GM19239 (cell line): ENCODE measurements around the gene ZNRF3.
"Not testable (repeated sequence)": the region's sequence is repeated elsewhere in the genome, so short reads cannot be mapped to it uniquely, and the experiment has no call there.

Source experiments
- DNase-seq: peaks from one replicate; pipeline ENCODE4 v3.0.0; 2011; ENCODE audit warnings: low spot score; ENCODE audit not compliant: insufficient read length
- FAIRE-seq: peaks from 2 replicates; lab custom pipeline; 2011; peaks lifted over from hg19 to GRCh38; lab: Jason Lieb, UNC

The ZNRF3 gene

GRCh38 chr22:28927630-28928029 lies 44.3 kb downstream of the ZNRF3 start:
- DNase-seq, result no peak
- no peak for FAIRE-seq

GRCh38 chr22:28929197-28929596 lies 45.8 kb downstream of the ZNRF3 start:
- DNase-seq, result no peak
- FAIRE-seq, result no peak

- no peak for FAIRE-seq
- no peak for DNase-seq
Observed at GRCh38 chr22:28930357-28931007, 47.1 kb downstream of the ZNRF3 start.

- FAIRE-seq, result no peak
Observed at GRCh38 chr22:28931844-28932567, 48.6 kb downstream of the ZNRF3 start.

DNA sequence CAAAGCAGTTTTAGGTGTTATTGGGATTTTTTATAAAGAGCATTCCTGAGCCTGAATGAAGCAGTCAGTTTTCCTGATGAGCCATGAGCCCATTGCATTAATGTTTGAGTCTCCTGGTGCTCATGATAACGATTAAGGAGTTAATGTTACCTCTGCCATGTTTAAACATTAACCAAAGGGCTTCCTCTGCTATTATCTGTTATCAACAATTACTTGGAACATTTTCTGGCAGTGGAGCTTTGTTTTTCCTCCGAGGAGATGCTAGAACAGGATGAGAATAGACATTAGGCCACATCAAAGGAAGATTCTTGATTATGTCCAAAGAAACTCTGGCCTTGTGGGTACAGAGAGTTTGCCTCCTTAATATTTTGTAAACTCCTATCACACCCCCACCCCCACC lies 49.9 kb downstream of the ZNRF3 start:
- DNase-seq, result no peak
- FAIRE-seq, result no peak

More at GRCh38 chr22:28931844-28932567, 48.6 kb downstream of the ZNRF3 start:
- DNase-seq, result no peak

- no peak for DNase-seq
- FAIRE-seq, result no peak
Observed at GRCh38 chr22:28934026-28934425, 50.7 kb downstream of the ZNRF3 start.

DNA sequence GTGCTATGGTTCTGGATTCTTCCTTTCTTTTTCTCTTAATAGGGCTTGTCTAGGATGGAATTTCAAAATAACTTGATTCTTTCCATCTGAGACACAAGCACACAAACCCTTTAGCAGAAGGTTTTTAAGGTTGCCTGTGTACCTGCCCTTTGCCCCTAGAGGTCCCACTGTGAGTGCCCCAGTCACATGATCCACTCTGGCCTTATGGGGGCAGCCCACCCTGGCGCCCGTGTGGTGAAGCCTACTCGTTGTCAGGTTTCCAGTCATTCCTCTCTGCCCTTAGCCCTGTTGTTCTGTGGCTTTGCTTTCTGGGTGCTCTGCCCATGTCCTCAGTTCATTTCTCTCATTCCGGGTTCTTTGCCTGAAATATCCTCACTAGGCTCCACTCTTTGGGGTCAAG lies 51.8 kb downstream of the ZNRF3 start:
- DNase-seq, result no peak
- FAIRE-seq, result no peak

DNA sequence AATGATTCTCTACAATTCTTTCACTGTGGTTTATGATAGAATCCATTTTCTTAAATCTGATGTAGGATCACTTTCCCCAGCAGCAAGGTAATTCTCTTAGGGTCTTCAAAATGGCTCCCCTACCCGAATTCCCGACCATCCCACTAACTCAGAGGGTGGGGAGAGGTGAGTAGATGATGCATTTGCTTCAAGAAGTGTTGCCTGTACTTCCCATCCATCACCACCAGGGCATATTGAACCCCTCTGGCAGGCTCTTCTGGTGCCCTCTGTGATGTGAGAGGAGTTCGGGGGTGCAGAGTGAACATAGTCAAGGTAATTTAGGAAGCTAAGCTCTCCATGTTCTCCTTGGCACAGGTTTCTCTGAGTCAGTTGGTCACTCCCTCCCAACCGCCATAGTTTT lies 52.3 kb downstream of the ZNRF3 start:
- DNase-seq (no peak), FAIRE-seq (no peak)

DNA sequence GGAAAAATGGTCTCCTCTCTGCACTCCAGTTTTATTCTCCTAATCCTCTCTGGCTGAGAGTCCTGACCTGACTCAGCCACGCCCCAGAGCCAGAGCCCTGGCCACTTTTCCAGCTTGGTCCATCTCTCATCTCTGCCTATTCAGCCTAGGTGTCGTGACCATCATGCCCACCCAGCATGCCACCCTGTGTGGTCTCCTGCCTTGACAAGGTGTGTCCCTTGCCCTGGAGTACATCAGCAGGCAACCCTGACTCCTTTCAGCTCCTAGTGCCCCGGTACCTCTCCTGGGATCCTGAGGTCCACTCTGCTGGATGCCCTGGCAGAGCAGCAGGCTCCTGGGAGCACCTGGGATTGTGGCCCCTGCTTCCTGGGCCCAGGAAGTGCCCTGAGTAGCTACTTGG lies 52.8 kb downstream of the ZNRF3 start:
- FAIRE-seq (no peak), DNase-seq (no peak)

GRCh38 chr22:28937206-28938025 lies 54.0 kb downstream of the ZNRF3 start:
- DNase-seq, result no peak
- no peak for FAIRE-seq

- FAIRE-seq (no peak), DNase-seq (no peak)
Observed at GRCh38 chr22:28938286-28938833, 55.0 kb downstream of the ZNRF3 start.

GRCh38 chr22:28939394-28939793 lies 56.0 kb downstream of the ZNRF3 start:
- DNase-seq (no peak), FAIRE-seq (no peak)

GRCh38 chr22:28939932-28940331 lies 56.6 kb downstream of the ZNRF3 start:
- DNase-seq (no peak), FAIRE-seq (no peak)

GRCh38 chr22:28940441-28940840 lies 57.1 kb downstream of the ZNRF3 start:
- FAIRE-seq, result no peak
- no peak for DNase-seq

DNA sequence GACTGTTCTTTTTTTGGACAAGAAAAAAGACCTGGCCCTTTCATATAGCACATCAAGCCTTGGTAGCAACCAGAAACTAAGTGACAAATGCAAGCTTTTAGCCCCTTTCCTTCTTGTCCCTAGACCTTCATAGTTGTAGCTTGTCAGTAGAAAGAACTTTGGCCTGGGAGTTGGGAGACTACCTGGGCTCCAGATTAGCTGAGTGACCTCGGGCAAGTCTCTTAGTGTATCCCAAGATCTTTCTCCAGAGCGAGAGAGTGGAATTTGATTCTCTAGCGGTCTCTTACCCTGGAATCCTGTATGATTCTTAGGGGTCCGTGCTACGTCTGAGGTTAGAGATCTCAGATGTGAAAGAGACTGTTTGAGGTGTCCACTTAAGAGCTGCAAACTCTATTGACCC lies 59.0 kb downstream of the ZNRF3 start:
- FAIRE-seq, result no peak
- DNase-seq, result no peak

- FAIRE-seq (no peak), DNase-seq (no peak)
Observed at GRCh38 chr22:28942801-28943500, 59.6 kb downstream of the ZNRF3 start.

DNA sequence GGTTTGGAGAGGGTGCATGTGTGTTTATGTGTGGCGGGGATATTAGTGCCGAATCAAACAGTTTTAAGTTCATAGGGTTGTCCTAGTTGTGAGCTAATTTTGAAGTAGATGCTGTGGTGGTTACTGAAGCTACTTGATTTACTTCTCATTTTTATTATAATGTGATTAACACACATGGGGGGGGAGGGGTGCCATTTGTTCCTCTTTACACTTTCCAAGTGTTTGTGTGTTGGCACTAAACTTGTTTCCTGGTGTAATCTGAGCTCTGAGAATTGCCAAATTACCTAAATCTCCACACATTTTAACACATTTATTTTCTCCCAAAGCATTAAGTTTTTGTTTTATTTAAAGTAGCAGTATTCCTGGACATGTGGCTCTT lies 60.1 kb downstream of the ZNRF3 start:
- DNase-seq (no peak), FAIRE-seq (no peak)

DNA sequence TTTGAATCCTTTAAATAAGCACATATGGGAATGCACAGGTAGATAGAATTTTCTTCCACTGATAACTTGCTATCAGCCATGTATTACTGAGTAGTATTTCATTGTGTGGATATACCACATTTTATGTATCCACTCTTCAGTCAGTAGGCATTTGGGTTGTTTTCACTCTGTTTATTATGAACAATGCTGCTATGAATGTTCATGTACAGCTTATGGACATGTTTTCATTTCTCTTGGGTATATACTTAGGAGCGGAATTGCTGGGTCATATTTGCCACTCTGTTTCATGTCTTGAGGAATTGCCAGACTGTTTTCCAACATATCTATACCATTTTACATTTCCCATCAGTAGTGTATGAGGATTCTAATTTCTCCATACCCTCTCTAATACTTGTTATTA lies 63.8 kb downstream of the ZNRF3 start:
- DNase-seq, result no peak
- FAIRE-seq, result no peak

DNA sequence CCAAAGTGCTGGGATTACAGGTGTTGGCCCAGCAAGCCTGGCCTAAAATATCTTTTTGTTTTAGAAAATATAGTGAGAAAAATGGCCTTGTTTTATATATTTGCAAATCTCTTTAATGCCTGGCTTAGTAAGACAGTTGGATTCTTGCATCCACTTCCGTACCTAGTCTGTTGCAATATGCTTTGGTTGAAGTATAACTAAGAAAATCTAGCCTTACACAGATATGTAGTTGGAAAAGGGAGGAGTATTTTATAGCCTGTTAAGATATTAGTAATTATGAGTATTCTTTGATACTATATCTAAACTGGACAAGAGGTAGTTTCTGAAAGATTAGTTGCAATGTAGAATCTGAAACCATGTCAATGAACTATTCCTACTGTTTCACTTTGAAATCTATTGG lies 65.1 kb downstream of the ZNRF3 start:
- no peak for FAIRE-seq
- DNase-seq, result no peak

- not testable (repeated sequence) for DNase-seq, FAIRE-seq
Observed at GRCh38 chr22:28948860-28949551, 65.6 kb downstream of the ZNRF3 start.
